HL-60 (cell line): ENCODE data around the gene MAB21L3.

Source experiments
- POLR2AphosphoS5 ChIP-seq: IDR thresholded peaks from 2 replicates; pipeline ENCODE4 v1.6.1; 2012; ENCODE audit warnings: low read depth
- SPI1 ChIP-seq: IDR thresholded peaks from 2 replicates; pipeline ENCODE4 v1.6.1; 2012; ENCODE audit warnings: low read depth, mild to moderate bottlenecking, borderline replicate concordance
- TF ChIP-seq, protein P1 (sequence below): IDR thresholded peaks from one replicate; pipeline ENCODE4 v1.5.1; 2011; ENCODE audit warnings: low read length, control low read depth, inconsistent platforms; ENCODE audit not compliant: insufficient read depth
- TF ChIP-seq, protein P2 (sequence below): IDR thresholded peaks from 2 replicates; pipeline ENCODE4 v1.6.1; 2012; ENCODE audit warnings: low read depth; ENCODE audit not compliant: insufficient replicate concordance

DNA sequence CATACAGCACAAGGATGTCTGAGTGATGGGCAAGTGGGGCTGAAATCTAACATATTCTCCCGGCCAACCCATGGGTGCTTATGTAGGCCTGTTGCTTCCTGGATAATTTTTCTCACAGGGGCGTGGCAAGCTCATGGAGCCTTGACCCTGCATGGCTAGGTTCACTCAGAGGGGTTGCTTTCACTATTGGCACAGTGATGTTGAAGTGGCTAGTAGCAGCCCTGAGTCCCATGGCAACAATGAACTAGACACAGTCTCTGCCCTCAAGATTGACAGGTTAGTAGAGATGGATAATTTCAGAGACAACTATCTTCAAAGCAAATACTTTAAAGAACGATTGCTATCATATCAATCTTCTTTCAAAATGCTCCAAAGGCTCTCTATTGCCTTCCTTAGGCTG is 6.5 kb upstream of the MAB21L3 start:
- TF ChIP-seq POLR2AphosphoS5, result no peak
- TF ChIP-seq, protein P1, sequence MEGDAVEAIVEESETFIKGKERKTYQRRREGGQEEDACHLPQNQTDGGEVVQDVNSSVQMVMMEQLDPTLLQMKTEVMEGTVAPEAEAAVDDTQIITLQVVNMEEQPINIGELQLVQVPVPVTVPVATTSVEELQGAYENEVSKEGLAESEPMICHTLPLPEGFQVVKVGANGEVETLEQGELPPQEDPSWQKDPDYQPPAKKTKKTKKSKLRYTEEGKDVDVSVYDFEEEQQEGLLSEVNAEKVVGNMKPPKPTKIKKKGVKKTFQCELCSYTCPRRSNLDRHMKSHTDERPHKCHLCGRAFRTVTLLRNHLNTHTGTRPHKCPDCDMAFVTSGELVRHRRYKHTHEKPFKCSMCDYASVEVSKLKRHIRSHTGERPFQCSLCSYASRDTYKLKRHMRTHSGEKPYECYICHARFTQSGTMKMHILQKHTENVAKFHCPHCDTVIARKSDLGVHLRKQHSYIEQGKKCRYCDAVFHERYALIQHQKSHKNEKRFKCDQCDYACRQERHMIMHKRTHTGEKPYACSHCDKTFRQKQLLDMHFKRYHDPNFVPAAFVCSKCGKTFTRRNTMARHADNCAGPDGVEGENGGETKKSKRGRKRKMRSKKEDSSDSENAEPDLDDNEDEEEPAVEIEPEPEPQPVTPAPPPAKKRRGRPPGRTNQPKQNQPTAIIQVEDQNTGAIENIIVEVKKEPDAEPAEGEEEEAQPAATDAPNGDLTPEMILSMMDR, result no peak
- TF ChIP-seq, protein P2, sequence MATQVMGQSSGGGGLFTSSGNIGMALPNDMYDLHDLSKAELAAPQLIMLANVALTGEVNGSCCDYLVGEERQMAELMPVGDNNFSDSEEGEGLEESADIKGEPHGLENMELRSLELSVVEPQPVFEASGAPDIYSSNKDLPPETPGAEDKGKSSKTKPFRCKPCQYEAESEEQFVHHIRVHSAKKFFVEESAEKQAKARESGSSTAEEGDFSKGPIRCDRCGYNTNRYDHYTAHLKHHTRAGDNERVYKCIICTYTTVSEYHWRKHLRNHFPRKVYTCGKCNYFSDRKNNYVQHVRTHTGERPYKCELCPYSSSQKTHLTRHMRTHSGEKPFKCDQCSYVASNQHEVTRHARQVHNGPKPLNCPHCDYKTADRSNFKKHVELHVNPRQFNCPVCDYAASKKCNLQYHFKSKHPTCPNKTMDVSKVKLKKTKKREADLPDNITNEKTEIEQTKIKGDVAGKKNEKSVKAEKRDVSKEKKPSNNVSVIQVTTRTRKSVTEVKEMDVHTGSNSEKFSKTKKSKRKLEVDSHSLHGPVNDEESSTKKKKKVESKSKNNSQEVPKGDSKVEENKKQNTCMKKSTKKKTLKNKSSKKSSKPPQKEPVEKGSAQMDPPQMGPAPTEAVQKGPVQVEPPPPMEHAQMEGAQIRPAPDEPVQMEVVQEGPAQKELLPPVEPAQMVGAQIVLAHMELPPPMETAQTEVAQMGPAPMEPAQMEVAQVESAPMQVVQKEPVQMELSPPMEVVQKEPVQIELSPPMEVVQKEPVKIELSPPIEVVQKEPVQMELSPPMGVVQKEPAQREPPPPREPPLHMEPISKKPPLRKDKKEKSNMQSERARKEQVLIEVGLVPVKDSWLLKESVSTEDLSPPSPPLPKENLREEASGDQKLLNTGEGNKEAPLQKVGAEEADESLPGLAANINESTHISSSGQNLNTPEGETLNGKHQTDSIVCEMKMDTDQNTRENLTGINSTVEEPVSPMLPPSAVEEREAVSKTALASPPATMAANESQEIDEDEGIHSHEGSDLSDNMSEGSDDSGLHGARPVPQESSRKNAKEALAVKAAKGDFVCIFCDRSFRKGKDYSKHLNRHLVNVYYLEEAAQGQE, result no peak
- TF ChIP-seq SPI1, result no peak
